K562 (cell line): ENCODE results near the gene SEC24A.

Source experiments
- PHTF2 ChIP-seq: fragments of 250-450 bp; sonication (Bioruptor Pico); IDR thresholded peaks from 2 replicates; pipeline ENCODE4 v1.5.0; 2021; ENCODE audit warnings: mild to moderate bottlenecking
- POLR2AphosphoS5 ChIP-seq: IDR thresholded peaks from 2 replicates; pipeline ENCODE4 v1.6.1; 2011; ENCODE audit warnings: mild to moderate bottlenecking, low read depth, low read length, moderate library complexity; ENCODE audit not compliant: control insufficient read depth, insufficient read depth
- RAD21 ChIP-seq, 2 experiments: fragments of 250-450 bp in 1 of 2; fragments of 450-650 bp in 1 of 2; sonication (Bioruptor Pico) in 1 of 2; formaldehyde crosslinking in 1 of 2; IDR thresholded peaks in 1 of 2; conservative IDR thresholded peaks in 1 of 2; 2 replicates each; pipeline versions ENCODE4 v1.4.0 to v1.8.0; 2020 to 2022; ENCODE audit warnings: mild to moderate bottlenecking in 2 of 2, moderate library complexity in 1 of 2
- RB1 ChIP-seq: fragments of 450-650 bp; IDR thresholded peaks from 2 replicates; pipeline ENCODE4 v1.6.1; 2017; ENCODE audit warnings: low read depth, mild to moderate bottlenecking

GRCh38 chr5:134741052-134741451 is 92.5 kb downstream of the SEC24A start:
- TF ChIP-seq RAD21 (CRISPR knock-in tag; conservative IDR thresholded peaks at IDR 0.05 in 1 of 2, IDR thresholded peaks at IDR 0.05 in 1 of 2) (no peak), RB1 (no peak), PHTF2 (CRISPR knock-in tag) (no peak), POLR2AphosphoS5 (no peak)
